Activated naive CD4-positive, alpha-beta T cell (primary cell): ENCODE measurements around the gene LANCL1.

ENCODE experiments used
- DNase-seq, 4 experiments: peaks; one replicate each; lab custom pipeline; 2025; lab: John Stamatoyannopoulos, UW

The LANCL1 gene

GRCh38 chr2:210389856-210390255 lies 86.7 kb downstream of the LANCL1 start:
- no peak for DNase-seq

GRCh38 chr2:210388148-210388547 lies 88.4 kb downstream of the LANCL1 start:
- DNase-seq = no peak

GRCh38 chr2:210387074-210387473 lies 89.5 kb downstream of the LANCL1 start:
- no peak for DNase-seq
